CD4-positive, alpha-beta T cell treated with Interleukin-21 for 1 hour (primary cell): Measurements from ENCODE around the gene CACFD1.

Experiments
- DNase-seq: peaks from one replicate; pipeline ENCODE4 v3.0.0-alpha.2; 2020

CACFD1 gene

DNA sequence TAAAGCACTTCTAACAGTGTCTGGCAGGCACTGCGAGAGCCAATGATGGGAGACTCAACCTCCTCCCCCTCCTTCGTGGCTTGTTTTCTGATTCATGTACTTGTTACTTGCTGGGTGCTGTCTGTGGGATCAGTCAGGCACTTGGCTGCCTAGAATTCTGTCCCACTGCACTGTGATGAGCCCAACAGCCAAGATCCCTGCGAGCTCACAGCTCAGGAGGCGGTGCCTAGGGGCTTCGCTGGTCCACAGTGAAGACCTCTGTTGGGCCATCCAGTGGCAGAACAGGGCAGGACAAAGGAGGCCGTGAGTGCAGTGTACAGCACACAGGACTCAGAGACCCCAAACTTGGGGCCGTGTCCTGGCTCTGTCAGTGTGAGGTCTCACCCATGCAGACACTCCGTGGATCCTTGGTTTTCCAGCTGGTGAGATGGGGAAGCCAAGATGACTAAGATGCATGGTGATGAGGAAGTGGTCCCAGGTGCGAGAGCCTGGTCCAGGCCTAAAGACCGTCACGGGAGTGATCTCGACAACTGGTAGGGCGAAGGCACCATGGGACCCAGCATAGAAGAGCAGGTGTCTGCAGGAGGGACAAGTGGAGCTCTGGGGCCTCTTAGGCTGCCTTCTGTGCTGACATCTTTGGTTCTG, 45.5 kb downstream of the CACFD1 start:
- no peak for DNase-seq

GRCh38 chr9:133505901-133506652, 46.3 kb downstream of the CACFD1 start:
- DNase-seq: no peak

DNA sequence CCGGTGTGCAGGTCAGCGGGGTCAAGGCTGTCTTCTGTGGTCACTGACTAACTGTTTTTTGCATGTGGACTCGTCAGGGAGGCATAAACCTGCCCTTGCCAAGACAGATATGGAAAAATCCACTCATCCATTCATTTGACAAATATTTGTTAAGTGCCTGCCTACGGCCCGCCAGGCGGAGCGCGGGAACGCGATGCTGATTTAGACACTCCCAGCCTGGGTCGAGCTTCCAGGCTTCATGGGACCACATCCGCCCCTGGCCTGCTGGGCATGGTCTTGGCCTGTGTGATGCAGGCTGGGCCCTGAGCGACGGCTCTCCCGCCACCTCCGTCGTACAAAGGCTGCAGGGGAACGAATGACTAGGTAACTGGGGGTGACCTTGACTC, 46.9 kb downstream of the CACFD1 start:
- no peak for DNase-seq

- no peak for DNase-seq
Measured at GRCh38 chr9:133507246-133507965, 47.6 kb downstream of the CACFD1 start.

DNA sequence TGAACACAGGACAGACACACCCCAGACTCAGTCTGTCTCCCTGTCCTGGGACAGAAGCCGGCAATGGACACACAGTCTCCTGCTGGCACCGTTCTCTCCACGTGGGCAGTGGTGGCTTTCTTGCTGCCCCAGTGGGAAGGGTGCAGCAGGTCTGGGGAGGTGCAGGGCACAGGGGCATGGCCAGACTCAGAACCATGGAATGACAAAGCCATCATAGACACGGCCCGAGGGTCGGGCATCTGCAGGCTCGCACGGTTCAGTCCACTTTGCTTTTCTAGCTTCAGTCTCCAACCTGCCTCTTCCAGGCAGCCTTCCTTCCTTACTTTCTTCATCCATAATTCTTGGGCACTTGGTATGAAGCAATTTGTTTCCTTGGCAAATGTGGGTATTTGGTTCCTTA, 48.3 kb downstream of the CACFD1 start:
- no peak for DNase-seq

DNA sequence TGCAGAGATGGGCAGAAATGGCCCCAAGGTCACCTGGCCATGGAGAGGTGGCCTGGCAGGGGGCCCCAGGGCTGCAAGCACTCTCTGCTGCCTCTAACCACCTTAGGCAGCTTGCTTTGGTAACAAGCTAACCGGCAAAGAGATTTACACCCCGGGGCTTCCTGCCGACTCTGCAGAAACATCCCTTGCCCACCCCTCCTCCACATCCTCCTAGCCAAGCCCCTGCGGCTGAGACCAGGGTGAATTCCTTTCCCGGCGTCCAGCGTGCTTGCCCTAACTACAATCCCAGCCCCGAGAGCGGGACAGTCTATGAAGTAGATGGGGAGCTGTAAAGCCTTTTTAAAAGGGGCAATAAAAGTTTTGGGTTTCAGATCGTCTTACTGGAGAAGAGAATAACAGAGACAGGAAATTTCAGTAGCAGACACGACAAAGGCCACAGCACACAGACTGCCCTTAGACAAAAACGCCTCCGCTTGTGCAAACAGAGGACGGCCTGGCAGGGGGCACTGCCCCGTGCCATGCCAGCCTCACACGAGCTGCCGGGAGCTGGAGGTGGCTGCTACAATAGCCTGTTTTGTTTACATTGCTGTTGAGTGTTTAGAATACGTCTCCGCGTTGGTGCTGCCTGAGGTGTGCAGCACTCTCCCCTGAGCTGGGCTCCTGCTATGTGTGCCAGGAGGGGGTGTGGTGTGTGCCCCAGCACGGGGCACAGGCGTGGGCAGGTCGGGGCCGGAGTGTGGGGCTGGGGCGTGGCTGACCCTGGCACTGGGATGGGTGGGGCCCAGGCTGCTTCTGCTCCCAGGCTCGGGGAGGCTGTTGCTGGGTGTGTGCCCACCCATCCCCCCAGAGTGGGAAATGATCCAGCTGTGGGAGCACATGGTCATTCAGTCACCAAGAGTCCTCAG, 49.7 kb downstream of the CACFD1 start:
- peak; percentile 4 for DNase-seq

DNA sequence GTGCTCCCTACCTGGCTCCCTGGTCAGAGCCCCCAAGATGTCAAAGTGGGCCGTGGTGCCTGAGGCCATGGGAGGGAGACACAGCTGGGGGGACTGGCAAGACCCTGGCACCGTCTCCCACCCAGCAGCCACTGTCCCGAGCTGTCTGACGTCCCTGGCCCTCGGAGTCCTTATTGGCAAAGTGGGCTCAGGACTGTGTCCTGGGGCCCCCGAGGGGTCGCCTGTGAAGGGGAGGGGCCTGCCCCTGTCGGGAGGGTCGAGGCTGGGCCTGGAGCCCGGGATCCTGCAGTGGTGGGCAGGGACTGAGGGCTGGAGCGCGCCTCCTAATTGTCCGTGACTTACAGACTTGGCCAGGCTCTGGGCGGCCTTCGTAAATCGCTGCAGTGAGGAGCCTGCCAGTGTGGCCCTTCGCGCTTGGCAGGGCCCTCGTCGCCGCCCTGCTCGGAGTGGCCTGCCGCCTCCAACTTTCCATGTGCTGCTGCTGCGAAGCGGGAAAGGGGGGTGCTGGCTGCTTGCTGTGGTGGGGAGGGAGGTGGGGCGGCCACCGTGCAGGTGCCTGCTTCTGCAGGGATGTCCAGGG, 51.2 kb downstream of the CACFD1 start:
- DNase-seq: no peak

DNA sequence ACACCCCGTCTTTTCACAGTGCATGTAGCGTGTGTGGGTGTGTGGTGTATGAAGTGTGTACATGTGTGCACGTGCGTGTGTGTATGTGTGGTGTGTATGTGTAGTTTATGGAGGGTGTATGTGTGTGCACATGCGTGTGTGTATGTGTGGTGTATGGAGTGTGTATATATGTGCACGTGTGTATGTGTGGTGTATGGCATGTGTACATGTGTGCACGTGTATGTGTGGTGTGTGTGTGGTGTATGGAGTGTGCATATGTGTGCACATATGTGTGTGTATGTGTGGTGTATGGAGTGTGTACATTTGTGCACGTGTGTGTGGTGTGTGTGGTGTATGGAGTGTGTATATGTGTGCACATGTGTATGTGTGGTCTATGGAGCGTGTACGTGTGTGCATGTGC, 51.8 kb downstream of the CACFD1 start:
- no peak for DNase-seq

GRCh38 chr9:133512253-133513213, 52.8 kb downstream of the CACFD1 start:
- no peak for DNase-seq

- no peak for DNase-seq
Measured at GRCh38 chr9:133513214-133514100, 53.7 kb downstream of the CACFD1 start.

GRCh38 chr9:133514460-133515239, 54.9 kb downstream of the CACFD1 start:
- no peak for DNase-seq

DNA sequence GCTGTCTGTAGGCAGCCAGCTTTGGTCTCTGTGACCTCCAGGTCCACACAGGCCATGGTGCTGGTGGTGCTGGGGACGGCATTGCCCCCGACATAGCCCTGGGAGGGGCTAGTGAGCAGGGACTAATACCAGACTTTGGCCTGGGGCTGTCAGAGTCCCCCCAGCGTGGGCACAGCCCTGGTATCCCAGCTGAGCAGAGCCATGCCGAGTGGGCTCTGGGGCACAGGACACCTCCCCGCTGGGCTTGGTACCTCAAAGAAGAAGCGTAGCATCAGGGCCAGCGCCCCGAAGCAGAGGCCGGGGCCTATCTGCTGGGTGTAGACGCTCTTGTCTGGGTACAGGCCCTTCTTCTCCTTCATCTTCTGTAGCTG, 55.4 kb downstream of the CACFD1 start:
- DNase-seq: no peak

- DNase-seq: no peak
Measured at GRCh38 chr9:133515615-133516255, 56.0 kb downstream of the CACFD1 start.

- DNase-seq: no peak
Measured at GRCh38 chr9:133516256-133516960, 56.6 kb downstream of the CACFD1 start.

DNA sequence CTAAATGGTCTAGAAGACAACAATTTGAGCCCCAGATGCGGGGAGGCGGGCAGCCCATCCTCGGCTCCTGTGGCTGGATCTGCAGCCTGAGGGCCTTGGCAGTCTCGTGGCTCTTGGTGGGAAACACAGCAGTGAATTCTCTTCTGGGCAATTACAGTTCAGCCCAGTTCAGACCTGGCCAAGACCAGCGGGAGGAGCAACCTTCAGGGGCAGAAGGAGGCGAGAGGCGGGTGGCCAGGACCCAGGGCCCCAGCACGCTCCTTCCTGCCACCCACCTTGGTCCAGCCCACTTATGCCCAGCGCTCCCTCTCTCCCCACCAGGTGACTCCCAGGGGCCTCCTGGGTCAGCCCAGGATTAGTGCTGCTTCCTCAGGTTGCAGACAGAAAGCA, 57.2 kb downstream of the CACFD1 start:
- DNase-seq: no peak

- no peak for DNase-seq
Measured at GRCh38 chr9:133517711-133518110, 57.9 kb downstream of the CACFD1 start.

- no peak for DNase-seq
Measured at GRCh38 chr9:133518200-133518599, 58.4 kb downstream of the CACFD1 start.

DNA sequence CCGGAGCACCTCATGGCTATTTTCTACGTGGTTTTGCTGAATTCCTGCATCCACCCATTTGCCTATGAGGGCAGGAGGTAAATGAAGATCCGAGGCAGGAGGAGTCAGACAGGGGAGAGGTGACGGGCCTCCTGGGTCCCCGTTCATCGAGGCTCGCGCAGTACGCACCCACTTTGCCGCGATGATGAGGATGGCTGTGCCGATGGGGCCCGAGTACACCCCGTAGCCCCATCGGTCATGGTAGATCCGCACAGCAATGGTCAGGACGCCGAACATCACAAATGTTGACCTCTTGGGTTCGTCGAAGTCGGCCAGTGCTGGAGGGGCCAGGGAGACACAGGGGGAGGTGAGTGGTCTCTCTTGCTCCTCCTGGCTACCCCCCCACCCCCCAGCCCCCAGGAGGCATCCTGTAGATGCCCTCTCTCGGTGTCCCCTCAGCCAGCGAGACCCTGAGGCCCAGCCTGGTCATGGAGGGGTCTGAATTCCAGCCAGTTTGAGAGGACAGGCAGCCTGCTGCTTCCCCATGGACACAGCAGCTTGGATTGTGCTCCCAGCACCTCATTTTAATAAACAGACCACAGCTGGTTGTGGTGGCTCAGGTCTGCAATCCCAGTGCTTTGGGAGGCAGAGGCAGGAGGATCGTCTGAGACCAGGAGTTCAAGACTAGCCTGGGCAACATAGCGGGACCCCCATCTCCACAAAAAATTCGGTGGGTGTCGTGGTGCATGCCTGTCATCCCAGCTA, 59.1 kb downstream of the CACFD1 start:
- no peak for DNase-seq
